Measurements from ENCODE around the gene KCNH1. TPM values are rescaled to one million over a fixed set of nuclear protein-coding genes. Genes with fewer than 3 reads are reported as not detected.

KCNH1 gene
- total and polyA plus RNA-seq, 9 of the 15 experiments (the other 6 are each of a cell fraction or from before 2014, with no cell fraction given), result not detected

- TF ChIP-seq MGA (IDR thresholded peaks at IDR 0.05), result no peak
These were observed 40.4 kb upstream of the KCNH1 start (continued) for GRCh38 chr1:211174375-211174774.
